B cell (primary cell): Measurements from ENCODE around the gene CADM2. TPM values are rescaled to one million over a fixed set of nuclear protein-coding genes. Genes with fewer than 3 reads are reported as not detected.

ENCODE experiments used
- ATAC-seq: fragments of 200-7000 bp; cut with Tn5 transposase; one replicate; pipeline ENCODE4 v1.10.0; 2021; ENCODE audit warnings: low read depth, mild to moderate bottlenecking, moderate number of reproducible peaks, moderate library complexity
- CTCF ChIA-PET: fragments of 350-600 bp; sonication (Branson Sonifier 250); formaldehyde crosslinking; loops from one replicate; lab custom pipeline; 2021; ENCODE audit warnings: antibody characterized with exemption, inconsistent platforms; lab: Charles Lee
- POLR2A ChIA-PET: fragments of 350-600 bp; sonication (Branson Sonifier 250); formaldehyde crosslinking; loops from one replicate; lab custom pipeline; 2021; ENCODE audit warnings: antibody characterized with exemption; lab: Charles Lee
- DNase-seq: peaks from one replicate; pipeline ENCODE4 v3.0.0; 2013
- H2AFZ ChIP-seq: 2 replicates; pipeline ENCODE4 v1.6.1; 2012; ENCODE audit warnings: mild to moderate bottlenecking, low read depth, low read length; ENCODE audit not compliant: insufficient read depth, poor library complexity, severe bottlenecking
- H3K27ac ChIP-seq, 2 donors: 1 replicate in 1 of 2; 2 replicates in 1 of 2; pipeline ENCODE4 v1.5.1; 2012 to 2013; ENCODE audit warnings: low read length in 2 of 2, mild to moderate bottlenecking in 2 of 2, moderate library complexity in 1 of 2
- H3K27me3 ChIP-seq, 4 experiments: fragments of 200-600 bp in 1 of 4; sonication (generic) in 1 of 4; replicated peaks in 1 of 4; 1 replicate in 2 of 4; 2 replicates in 2 of 4; pipeline versions ENCODE4 v1.6.1 to v1.7.0; 2013 to 2016; ENCODE audit warnings: low read length in 3 of 4, mild to moderate bottlenecking in 2 of 4, mixed read lengths in 1 of 4, moderate library complexity in 1 of 4; ENCODE audit not compliant: insufficient read depth in 4 of 4, control insufficient read depth in 3 of 4; ENCODE audit errors: control extremely low read depth in 1 of 4
- H3K36me3 ChIP-seq, 2 experiments: replicated peaks in 1 of 2; 1 replicate in 1 of 2; 2 replicates in 1 of 2; pipeline versions ENCODE4 v1.6.1 to v1.7.1; 2013; ENCODE audit warnings: low read length in 1 of 2; ENCODE audit not compliant: insufficient read depth in 2 of 2, control insufficient read depth in 1 of 2; ENCODE audit errors: control extremely low read depth in 1 of 2, extremely low read depth in 1 of 2
- H3K4me1 ChIP-seq, 2 donors: fragments of 200-600 bp in 1 of 2; sonication (generic) in 1 of 2; 1 replicate in 1 of 2; 2 replicates in 1 of 2; pipeline versions ENCODE4 v1.5.1 to v1.6.1; 2013 to 2017; ENCODE audit warnings: low read length in 2 of 2; ENCODE audit not compliant: control insufficient read depth in 2 of 2, insufficient read depth in 2 of 2
- H3K4me2 ChIP-seq: replicated peaks from 2 replicates; pipeline ENCODE3; 2012; ENCODE audit warnings: mild to moderate bottlenecking, low read depth, low read length; ENCODE audit not compliant: poor library complexity, severe bottlenecking
- H3K4me3 ChIP-seq, 5 experiments: fragments of 200-600 bp in 1 of 5; sonication (generic) in 1 of 5; 1 replicate in 3 of 5; 2 replicates in 2 of 5; pipeline versions ENCODE4 v1.5.1 to v1.7.0; 2011 to 2016; ENCODE audit warnings: low read length in 4 of 5, mild to moderate bottlenecking in 4 of 5, low read depth in 2 of 5, control low read depth in 1 of 5, moderate library complexity in 1 of 5; ENCODE audit not compliant: insufficient read depth in 1 of 5; ENCODE audit errors: control extremely low read depth in 1 of 5, extremely low read depth in 1 of 5
- H3K79me2 ChIP-seq: fragments of 200-600 bp; sonication (generic); one replicate; pipeline ENCODE4 v1.6.0; 2016; ENCODE audit warnings: low read length; ENCODE audit not compliant: control insufficient read depth, insufficient read depth
- H3K9ac ChIP-seq: fragments of 200-600 bp; sonication (generic); 2 replicates; pipeline ENCODE4 v1.6.1; 2017; ENCODE audit warnings: mild to moderate bottlenecking, low read length, moderate library complexity
- H3K9me3 ChIP-seq, 3 donors: one replicate each; pipeline versions ENCODE4 v1.6.1 to v1.7.1; 2013; ENCODE audit warnings: low read length in 2 of 3; ENCODE audit not compliant: control insufficient read depth in 2 of 3, insufficient read depth in 1 of 3; ENCODE audit errors: control extremely low read depth in 1 of 3
- H4K20me1 ChIP-seq: 2 replicates; pipeline ENCODE4 v1.6.0; 2012; ENCODE audit warnings: mild to moderate bottlenecking, low read length; ENCODE audit not compliant: insufficient read depth, control insufficient read depth, poor library complexity, severe bottlenecking
- H3K27ac Mint-ChIP-seq: one replicate; pipeline ENCODE4 v1.8.0; 2021; ENCODE audit warnings: mixed read lengths
- H3K27me3 Mint-ChIP-seq: one replicate; pipeline ENCODE4 v1.8.0; 2021; ENCODE audit warnings: mixed read lengths
- H3K4me1 Mint-ChIP-seq: one replicate; pipeline ENCODE4 v1.8.0; 2021; ENCODE audit warnings: mixed read lengths
- H3K4me3 Mint-ChIP-seq: one replicate; pipeline ENCODE4 v1.8.0; 2021; ENCODE audit warnings: mixed read lengths
- H3K9me3 Mint-ChIP-seq: one replicate; pipeline ENCODE4 v1.8.0; 2022; ENCODE audit warnings: mixed read lengths; ENCODE audit not compliant: insufficient read depth
- CTCF ChIP-seq: fragments of 200-600 bp; IDR thresholded peaks from one replicate; pipeline ENCODE4 v1.8.0; 2022; ENCODE audit warnings: antibody characterized with exemption, mild to moderate bottlenecking
- EZH2 ChIP-seq: IDR thresholded peaks from 2 replicates; pipeline ENCODE4 v1.6.1; 2012; ENCODE audit warnings: borderline replicate concordance, low read depth, mild to moderate bottlenecking, moderate library complexity, low read length; ENCODE audit not compliant: insufficient read depth, poor library complexity, severe bottlenecking
- WGBS: methylation state at CpG from one replicate; pipeline ENCODE4 v1.1.5; 2013; ENCODE audit warnings: missing lambda C conversion rate; ENCODE audit not compliant: insufficient coverage; 5-methylcytosine and 5-hydroxymethylcytosine counted together
- intact Hi-C: fragments of 100-400 bp; cut with micrococcal nuclease; formaldehyde crosslinking; loops from one replicate; pipeline ENCODE4 v1.10.0; 2022
- polyA plus RNA-seq: library from polyadenylated mRNA; depleted of rRNA; stranded (reverse); fragments of >200 nt; gene quantifications from 2 replicates; pipeline ENCODE4 v1.2.3, GENCODE V29; 2012
- total RNA-seq, 2 donors: library from RNA; stranded (reverse); fragments of 120-200 nt in 1 of 2; gene quantifications; 1 replicate in 1 of 2; 2 replicates in 1 of 2; pipeline versions ENCODE4 v1.2.3 to v1.2.4, GENCODE V29; 2013 to 2022

Gene CADM2
- total and polyA plus RNA-seq, 2 donors (not counting 1 experiment from before 2014, with no cell fraction given) = 0.10 to 0.37 TPM

GRCh38 chr3:85533586-85533985, 574.8 kb downstream of the CADM2 start:
- no peaks in the 10 kb centered on the region for H3K79me2 ChIP-seq
- Mint-ChIP-seq H3K9me3 (peaks cover 2% of the 10 kb centered on the region), H3K27me3 (no peaks in the 10 kb centered on the region), H3K27ac (no peak overlapping the region), H3K4me1 (no peaks in the 10 kb centered on the region), H3K4me3 (no peak overlapping the region)
- H3K36me3 ChIP-seq = no peaks in the 10 kb centered on the region
- intact Hi-C loops = no loop called here
- no peak overlapping the region for H3K27ac ChIP-seq
- H3K4me3 ChIP-seq = no peak overlapping the region
- POLR2A ChIA-PET = no interaction called here
- H3K4me2 ChIP-seq = no peak overlapping the region
- no peaks in the 10 kb centered on the region for H3K4me1 ChIP-seq
- DNase-seq (no peak), ATAC-seq (no peak)
- no peak overlapping the region for H3K9ac ChIP-seq
- H3K9me3 ChIP-seq = no peaks in the 10 kb centered on the region
- CTCF ChIA-PET = no interaction called here
- H4K20me1 ChIP-seq = no peaks in the 10 kb centered on the region
- no peak overlapping the region for H2AFZ ChIP-seq
- no peaks in the 10 kb centered on the region for H3K27me3 ChIP-seq
- WGBS = 100% methylated on average over 1 of the region's 2 CpGs
- TF ChIP-seq CTCF = no peak
- TF ChIP-seq EZH2 = no peak

- Mint-ChIP-seq H3K27me3 (no peaks in the 10 kb centered on the region), H3K9me3 (peaks cover 2% of the 10 kb centered on the region), H3K4me1 (no peaks in the 10 kb centered on the region), H3K27ac (no peak overlapping the region), H3K4me3 (no peak overlapping the region)
- intact Hi-C loops = no loop called here
- Histone ChIP-seq H3K4me1 (no peaks in the 10 kb centered on the region), H2AFZ (no peak overlapping the region), H3K4me3 (no peak overlapping the region), H3K9ac (no peak overlapping the region), H3K9me3 (no peaks in the 10 kb centered on the region), H3K4me2 (no peak overlapping the region), H4K20me1 (no peaks in the 10 kb centered on the region), H3K27ac (no peak overlapping the region), H3K27me3 (no peaks in the 10 kb centered on the region), H3K36me3 (no peaks in the 10 kb centered on the region), H3K79me2 (no peaks in the 10 kb centered on the region)
- WGBS = 8% methylated on average over 2 of the region's 2 CpGs
- ChIA-PET CTCF (no interaction called here), POLR2A (no interaction called here)
- ATAC-seq = no peak
- DNase-seq = no peak
- no peak for TF ChIP-seq EZH2
- no peak for TF ChIP-seq CTCF
Observed at GRCh38 chr3:85535517-85535916, 576.7 kb downstream of the CADM2 start.
